Neuronal stem cell (in vitro differentiated cells): Measurements from ENCODE around the gene MCF2.

ENCODE experiments used
- DNase-seq: peaks from one replicate; pipeline ENCODE4 v3.0.0-alpha.2; 2013; ENCODE audit warnings: low spot score
- H2AFZ ChIP-seq: one replicate; pipeline ENCODE4 v1.6.1; 2013; ENCODE audit warnings: mild to moderate bottlenecking, low read length, inconsistent platforms
- H2AK5ac ChIP-seq: 2 replicates; pipeline ENCODE4 v1.6.1; 2013; ENCODE audit warnings: low read depth, mild to moderate bottlenecking, inconsistent platforms, low read length, moderate library complexity, mixed read lengths
- H2BK120ac ChIP-seq: 2 replicates; pipeline ENCODE4 v1.6.1; 2013; ENCODE audit warnings: low read depth, mild to moderate bottlenecking, inconsistent platforms, low read length, moderate library complexity, mixed read lengths
- H2BK12ac ChIP-seq: one replicate; pipeline ENCODE4 v1.6.1; 2013; ENCODE audit warnings: low read length, inconsistent platforms
- H2BK15ac ChIP-seq: 2 replicates; pipeline ENCODE4 v1.6.1; 2013; ENCODE audit warnings: mild to moderate bottlenecking, low read length, inconsistent platforms, mixed read lengths
- H2BK5ac ChIP-seq: one replicate; pipeline ENCODE4 v1.6.1; 2013; ENCODE audit warnings: inconsistent platforms, mild to moderate bottlenecking, low read length, moderate library complexity
- H3K14ac ChIP-seq: one replicate; pipeline ENCODE4 v1.6.1; 2013; ENCODE audit warnings: low read length, inconsistent platforms
- H3K18ac ChIP-seq: 2 replicates; pipeline ENCODE4 v1.6.1; 2013; ENCODE audit warnings: low read length, inconsistent platforms
- H3K23ac ChIP-seq: 2 replicates; pipeline ENCODE4 v1.6.1; 2013; ENCODE audit warnings: low read depth, mild to moderate bottlenecking, mixed read lengths, low read length, inconsistent platforms; ENCODE audit not compliant: poor library complexity
- H3K27ac ChIP-seq: replicated peaks from 3 replicates; pipeline ENCODE4 v1.5.1; 2013; ENCODE audit warnings: low read length, inconsistent platforms
- H3K27me3 ChIP-seq, 3 experiments: 2 replicates each; pipeline ENCODE4 v1.6.1; 2013; ENCODE audit warnings: low read length in 3 of 3, mild to moderate bottlenecking in 2 of 3, inconsistent platforms in 1 of 3, low read depth in 1 of 3, mixed read lengths in 1 of 3, moderate library complexity in 1 of 3; ENCODE audit not compliant: control insufficient read depth in 3 of 3, insufficient read depth in 3 of 3
- H3K36me3 ChIP-seq, 2 donors: replicated peaks in 1 of 2; 2 replicates each; pipeline ENCODE4 v1.6.1; 2013; ENCODE audit warnings: low read length in 2 of 2; ENCODE audit not compliant: control insufficient read depth in 2 of 2, insufficient read depth in 2 of 2
- H3K4ac ChIP-seq: 2 replicates; pipeline ENCODE4 v1.6.1; 2013; ENCODE audit warnings: inconsistent platforms, mild to moderate bottlenecking, low read length, moderate library complexity
- H3K4me1 ChIP-seq, 2 donors: 1 replicate in 1 of 2; 2 replicates in 1 of 2; pipeline ENCODE4 v1.6.1; 2013; ENCODE audit warnings: low read length in 2 of 2, low read depth in 1 of 2; ENCODE audit not compliant: control insufficient read depth in 2 of 2, insufficient read depth in 1 of 2
- H3K4me2 ChIP-seq: one replicate; pipeline ENCODE4 v1.6.1; 2013; ENCODE audit warnings: mild to moderate bottlenecking, low read length, inconsistent platforms; ENCODE audit not compliant: insufficient read depth, poor library complexity, severe bottlenecking
- H3K4me3 ChIP-seq, 2 donors: 2 replicates each; pipeline ENCODE4 v1.5.1; 2013; ENCODE audit warnings: low read length in 2 of 2, mild to moderate bottlenecking in 2 of 2, inconsistent platforms in 1 of 2, moderate library complexity in 1 of 2
- H3K79me1 ChIP-seq: one replicate; pipeline ENCODE4 v1.6.1; 2013; ENCODE audit warnings: low read depth, mild to moderate bottlenecking, inconsistent platforms, low read length, moderate library complexity
- H3K9ac ChIP-seq: one replicate; pipeline ENCODE4 v1.6.1; 2013; ENCODE audit warnings: mild to moderate bottlenecking, low read depth, low read length, inconsistent platforms; ENCODE audit not compliant: poor library complexity
- H3K9me3 ChIP-seq, 2 donors: replicated peaks in 1 of 2; 2 replicates each; pipeline versions ENCODE3 to v1.6.1; 2013; ENCODE audit warnings: low read length in 2 of 2, mild to moderate bottlenecking in 2 of 2, inconsistent platforms in 1 of 2, low read depth in 1 of 2, mixed read lengths in 1 of 2, moderate library complexity in 1 of 2; ENCODE audit not compliant: control insufficient read depth in 2 of 2, insufficient read depth in 1 of 2
- H4K8ac ChIP-seq: one replicate; pipeline ENCODE4 v1.6.1; 2013; ENCODE audit warnings: low read depth, mild to moderate bottlenecking, inconsistent platforms, low read length, moderate library complexity
- H4K91ac ChIP-seq: one replicate; pipeline ENCODE4 v1.6.1; 2013; ENCODE audit warnings: low read length, low read depth, mild to moderate bottlenecking, inconsistent platforms; ENCODE audit not compliant: poor library complexity
- WGBS, 2 donors: extraction: QIAGEN DNeasy Blood & Tissue Kit; methylation state at CpG; one replicate each; pipeline ENCODE4 v1.1.7; 2013; ENCODE audit warnings: missing lambda C conversion rate in 2 of 2, mixed read lengths in 1 of 2; ENCODE audit not compliant: insufficient read length in 2 of 2, insufficient replicate concordance in 1 of 2; ENCODE audit errors: extremely low coverage in 2 of 2; 5-methylcytosine and 5-hydroxymethylcytosine counted together

The MCF2 gene

GRCh38 chrX:139544591-139544990, 163.4 kb downstream of the MCF2 start:
- Histone ChIP-seq H3K18ac (no peak overlapping the region), H3K27me3 (peaks cover 0 to 7% (median 0%) of the 10 kb centered on the region in 3 experiments), H3K36me3 (no peaks in the 10 kb centered on the region), H3K23ac (no peak overlapping the region), H3K9ac (no peak overlapping the region), H2BK12ac (no peak overlapping the region), H2BK5ac (no peak overlapping the region), H3K4me2 (no peak overlapping the region), H2AK5ac (no peak overlapping the region), H3K4ac (no peak overlapping the region), H3K9me3 (no peaks in the 10 kb centered on the region), H4K8ac (no peak overlapping the region), H3K4me1 (no peaks in the 10 kb centered on the region), H2BK15ac (no peak overlapping the region), H3K27ac (no peak overlapping the region), H3K4me3 (no peak overlapping the region), H3K79me1 (no peaks in the 10 kb centered on the region), H2BK120ac (no peak overlapping the region), H3K14ac (no peak overlapping the region), H4K91ac (no peak overlapping the region), H2AFZ (no peak overlapping the region)
- no peak for DNase-seq
- no CpG with 5 or more reads among the region's 3 CpGs for WGBS, 2 donors

GRCh38 chrX:139543920-139544319, 164.0 kb downstream of the MCF2 start:
- Histone ChIP-seq H2AFZ (no peak overlapping the region), H3K27me3 (peaks cover 0 to 11% (median 0%) of the 10 kb centered on the region in 3 experiments), H2BK120ac (no peak overlapping the region), H3K14ac (no peak overlapping the region), H2BK15ac (no peak overlapping the region), H3K4me1 (no peaks in the 10 kb centered on the region), H2AK5ac (no peak overlapping the region), H2BK12ac (no peak overlapping the region), H3K9ac (no peak overlapping the region), H3K79me1 (no peaks in the 10 kb centered on the region), H3K4me2 (no peak overlapping the region), H3K4ac (no peak overlapping the region), H4K8ac (no peak overlapping the region), H4K91ac (no peak overlapping the region), H3K23ac (no peak overlapping the region), H3K27ac (no peak overlapping the region), H2BK5ac (no peak overlapping the region), H3K18ac (no peak overlapping the region), H3K36me3 (no peaks in the 10 kb centered on the region), H3K4me3 (no peak overlapping the region), H3K9me3 (no peaks in the 10 kb centered on the region)
- no peak for DNase-seq
- WGBS, 2 donors: no CpG with 5 or more reads among the region's 4 CpGs

- H2BK5ac ChIP-seq: no peak overlapping the region
- H2BK12ac ChIP-seq: no peak overlapping the region
- no peaks in the 10 kb centered on the region for H3K79me1 ChIP-seq
- H3K4me2 ChIP-seq: no peak overlapping the region
- H3K4me3 ChIP-seq: no peak overlapping the region
- no peak overlapping the region for H4K91ac ChIP-seq
- H3K4me1 ChIP-seq: peaks cover 0 to 1% of the 10 kb centered on the region in 2 donors
- no peak overlapping the region for H2AFZ ChIP-seq
- peaks cover 0 to 13% (median 0%) of the 10 kb centered on the region in 3 experiments for H3K27me3 ChIP-seq
- H3K9ac ChIP-seq: no peak overlapping the region
- DNase-seq: no peak
- H3K4ac ChIP-seq: no peak overlapping the region
- no peak overlapping the region for H4K8ac ChIP-seq
- no peaks in the 10 kb centered on the region for H3K9me3 ChIP-seq
- H3K36me3 ChIP-seq: no peaks in the 10 kb centered on the region
- H3K27ac ChIP-seq: no peak overlapping the region
- H2AK5ac ChIP-seq: no peak overlapping the region
- H3K18ac ChIP-seq: no peak overlapping the region
- H2BK15ac ChIP-seq: no peak overlapping the region
- no CpG with 5 or more reads among the region's 1 CpG for WGBS, 2 donors
- H3K23ac ChIP-seq: no peak overlapping the region
- H3K14ac ChIP-seq: no peak overlapping the region
- no peak overlapping the region for H2BK120ac ChIP-seq
Measured at GRCh38 chrX:139542652-139543051, 165.3 kb downstream of the MCF2 start.

GRCh38 chrX:139538907-139539790, 168.8 kb downstream of the MCF2 start:
- Histone ChIP-seq H3K4ac (no peak overlapping the region), H3K23ac (no peak overlapping the region)
- no CpG with 5 or more reads among the region's 3 CpGs for WGBS, 2 donors

More at GRCh38 chrX:139538907-139539790, 168.8 kb downstream of the MCF2 start:
- Histone ChIP-seq H3K14ac (no peak overlapping the region), H2BK12ac (no peak overlapping the region), H3K4me3 (no peak overlapping the region), H3K4me1 (peaks cover 0 to 2% of the 10 kb centered on the region in 2 donors), H3K18ac (no peak overlapping the region), H2BK15ac (no peak overlapping the region), H3K27ac (no peak overlapping the region), H3K27me3 (peaks cover 0 to 13% (median 0%) of the 10 kb centered on the region in 3 experiments), H2AK5ac (no peak overlapping the region), H3K36me3 (no peaks in the 10 kb centered on the region), H4K8ac (no peak overlapping the region), H3K4me2 (no peak overlapping the region), H3K79me1 (no peaks in the 10 kb centered on the region), H3K9ac (no peak overlapping the region), H2AFZ (no peak overlapping the region), H3K9me3 (no peaks in the 10 kb centered on the region), H2BK120ac (no peak overlapping the region), H4K91ac (no peak overlapping the region), H2BK5ac (no peak overlapping the region)
- DNase-seq: no peak
